Peyer's patch (tissue), 4 donors: Measurements from ENCODE around the gene OVOL3.

Experiments
- CTCF ChIP-seq, 6 experiments: fragments of 450-650 bp in 4 of 6; fragments of 200-600 bp in 2 of 6; sonication (generic) in 1 of 6; IDR thresholded peaks; one replicate each; pipeline ENCODE4 v1.5.1; 2017 to 2019; ENCODE audit warnings: antibody characterized with exemption in 6 of 6, mild to moderate bottlenecking in 3 of 6, moderate library complexity in 1 of 6
- POLR2A ChIP-seq, 2 donors: fragments of 450-650 bp; IDR thresholded peaks; one replicate each; pipeline ENCODE4 v1.5.1; 2017; ENCODE audit warnings: antibody characterized with exemption in 2 of 2, mild to moderate bottlenecking in 2 of 2, moderate library complexity in 2 of 2

GRCh38 chr19:36142046-36142445 lies 31.1 kb downstream of the OVOL3 start:
- TF ChIP-seq CTCF (IDR thresholded peaks at IDR 0.05), result no peak
- no peak for TF ChIP-seq POLR2A (IDR thresholded peaks at IDR 0.05)
